22Rv1 (cell line): ENCODE measurements around the gene CDK15.

ENCODE experiments used
- ZFX ChIP-seq: fragments of 450-650 bp; IDR thresholded peaks from 2 replicates; pipeline ENCODE4 v1.6.1; 2017; ENCODE audit warnings: antibody characterized with exemption, borderline replicate concordance
- TF ChIP-seq, protein P1 (sequence below): fragments of 450-650 bp; IDR thresholded peaks from 2 replicates; pipeline ENCODE4 v1.5.1; 2017; ENCODE audit warnings: mild to moderate bottlenecking

DNA sequence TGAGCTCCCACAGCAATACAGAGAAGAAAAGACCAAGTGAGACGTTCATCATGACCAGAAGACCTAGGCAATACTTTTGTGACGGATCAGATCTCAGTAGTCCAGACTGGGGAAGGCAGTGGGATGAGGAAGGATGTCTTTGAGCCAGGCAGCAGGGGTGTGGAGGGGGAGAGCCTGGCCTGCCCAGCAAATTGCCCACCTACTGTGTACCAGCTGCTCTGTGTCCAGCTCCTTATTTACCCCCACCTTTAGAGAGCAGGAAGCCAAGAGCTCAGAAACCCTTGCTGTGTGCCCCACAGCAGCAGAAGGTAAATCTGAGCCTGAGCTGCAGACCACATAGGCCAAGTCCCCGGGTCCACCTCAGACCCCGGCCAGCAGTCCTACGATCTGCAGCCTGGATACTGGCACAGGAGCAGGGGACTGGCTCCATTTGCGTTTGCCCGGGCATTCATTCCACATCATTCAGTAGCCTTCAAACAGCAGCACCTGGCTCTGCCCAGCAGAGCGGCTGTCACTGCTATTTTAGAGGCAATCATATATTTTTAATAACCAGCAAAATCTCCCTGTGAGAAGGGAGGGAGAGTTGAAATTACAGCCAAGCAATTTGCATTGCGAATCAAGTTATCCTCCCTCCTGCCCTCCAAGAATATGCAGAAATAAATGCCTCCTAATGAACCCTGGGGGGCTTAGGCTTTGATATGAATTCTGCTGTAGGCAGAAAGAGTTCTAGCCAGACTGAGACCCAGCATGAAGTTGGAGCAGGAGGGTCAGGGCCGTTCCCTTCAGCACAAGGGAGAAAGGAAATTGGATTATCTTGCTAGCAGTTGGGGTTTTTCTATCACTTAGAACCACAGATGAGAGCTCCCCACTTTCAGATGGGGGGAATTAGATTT is 117.3 kb downstream of the CDK15 start:
- TF ChIP-seq, protein P1, sequence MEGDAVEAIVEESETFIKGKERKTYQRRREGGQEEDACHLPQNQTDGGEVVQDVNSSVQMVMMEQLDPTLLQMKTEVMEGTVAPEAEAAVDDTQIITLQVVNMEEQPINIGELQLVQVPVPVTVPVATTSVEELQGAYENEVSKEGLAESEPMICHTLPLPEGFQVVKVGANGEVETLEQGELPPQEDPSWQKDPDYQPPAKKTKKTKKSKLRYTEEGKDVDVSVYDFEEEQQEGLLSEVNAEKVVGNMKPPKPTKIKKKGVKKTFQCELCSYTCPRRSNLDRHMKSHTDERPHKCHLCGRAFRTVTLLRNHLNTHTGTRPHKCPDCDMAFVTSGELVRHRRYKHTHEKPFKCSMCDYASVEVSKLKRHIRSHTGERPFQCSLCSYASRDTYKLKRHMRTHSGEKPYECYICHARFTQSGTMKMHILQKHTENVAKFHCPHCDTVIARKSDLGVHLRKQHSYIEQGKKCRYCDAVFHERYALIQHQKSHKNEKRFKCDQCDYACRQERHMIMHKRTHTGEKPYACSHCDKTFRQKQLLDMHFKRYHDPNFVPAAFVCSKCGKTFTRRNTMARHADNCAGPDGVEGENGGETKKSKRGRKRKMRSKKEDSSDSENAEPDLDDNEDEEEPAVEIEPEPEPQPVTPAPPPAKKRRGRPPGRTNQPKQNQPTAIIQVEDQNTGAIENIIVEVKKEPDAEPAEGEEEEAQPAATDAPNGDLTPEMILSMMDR, result no peak
- no peak for TF ChIP-seq ZFX
